ENCODE data around the gene C5orf47. TPM values are rescaled to one million over a fixed set of nuclear protein-coding genes. Genes with fewer than 3 reads are reported as not detected.
A peak's percentile ranks its signal among the peaks of the same experiment; 100 is the strongest.

The C5orf47 gene
- total and polyA plus RNA-seq, 10 donors, result 0.13 to 0.43 (median 0.22) TPM; not detected in 5

- no peak for DNase-seq
- intact Hi-C loops (cut with DNase I; ENCODE audit: low total_unique reads), result loop anchor here (10.0 kb wide), 1 partner anchor 669 kb away; no protein-coding TSS in a partner anchor
- TF ChIP-seq POLR2AphosphoS5 (IDR thresholded peaks at IDR 0.05), result peak in 1 of 3 donors; percentile 4
- no peak for TF ChIP-seq POLR2A (IDR thresholded peaks at IDR 0.05)
- no peak for TF ChIP-seq CTCF (IDR thresholded peaks at IDR 0.05 in 8 of 11, conservative IDR thresholded peaks at IDR 0.05 in 3 of 11)
- WGBS, 5 donors, result 66 to 82% (median 73%) methylated on average over 18 to 19 of the region's 19 CpGs
- Histone ChIP-seq H3K27ac (no peak overlapping the region), H3K9me3 (no peaks in the 10 kb centered on the region), H3K27me3 (replicated peaks in 1 of 7) (no peaks in the 10 kb centered on the region), H3K4me1 (no peaks in the 10 kb centered on the region), H3K4me3 (no peak overlapping the region), H3K36me3 (peaks cover 0 to 27% (median 0%) of the 10 kb centered on the region in 6 donors)
Measured at GRCh38 chr5:173963867-173964441, 25.0 kb upstream of the C5orf47 start.

GRCh38 chr5:173964506-173964905 is 24.5 kb upstream of the C5orf47 start:
- intact Hi-C loops (cut with DNase I; ENCODE audit: low total_unique reads), result loop anchor here (10.0 kb wide), 1 partner anchor 670 kb away; no protein-coding TSS in a partner anchor
- no peak for DNase-seq
- H3K9me3 ChIP-seq, result no peaks in the 10 kb centered on the region
- H3K27me3 ChIP-seq (replicated peaks in 1 of 7), result no peaks in the 10 kb centered on the region
- H3K4me3 ChIP-seq, result no peak overlapping the region
- H3K4me1 ChIP-seq, result no peaks in the 10 kb centered on the region
- no peak overlapping the region for H3K27ac ChIP-seq
- H3K36me3 ChIP-seq, result peaks cover 0 to 23% (median 0%) of the 10 kb centered on the region in 6 donors
- WGBS, 5 donors, result 87 to 100% (median 100%) methylated on average over 1 of the region's 1 CpG
- TF ChIP-seq POLR2A (IDR thresholded peaks at IDR 0.05) (no peak), POLR2AphosphoS5 (IDR thresholded peaks at IDR 0.05) (no peak)

DNA sequence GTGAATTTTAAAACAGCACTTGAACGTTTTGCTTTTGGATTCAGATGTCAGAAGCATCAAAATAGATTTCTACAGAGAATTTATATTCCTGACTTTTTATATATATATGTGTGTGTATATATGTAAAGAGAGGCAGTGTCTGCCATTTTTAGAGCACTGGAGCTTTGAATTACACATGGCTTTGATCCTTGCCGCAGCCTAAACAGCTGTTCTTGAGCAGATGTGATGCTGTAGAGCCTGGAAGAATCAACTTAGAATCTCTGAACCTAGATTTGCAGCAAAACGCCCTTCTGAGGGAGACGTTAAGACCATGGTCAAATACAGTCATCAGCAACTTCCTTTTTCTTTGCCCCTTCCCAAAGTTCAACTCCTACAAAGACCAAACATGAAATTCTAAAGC is 21.7 kb upstream of the C5orf47 start:
- no peaks in the 10 kb centered on the region for H3K27me3 ChIP-seq (replicated peaks in 1 of 7)
- H3K27ac ChIP-seq, result no peak overlapping the region
- intact Hi-C loops (cut with DNase I; ENCODE audit: low total_unique reads), result loop anchor here (10.0 kb wide), 1 partner anchor 672 kb away; no protein-coding TSS in a partner anchor
- no peak for DNase-seq
- no peak overlapping the region for H3K4me3 ChIP-seq
- 43 to 57% (median 52%) methylated on average over 4 of the region's 4 CpGs for WGBS, 5 donors
- no peaks in the 10 kb centered on the region for H3K4me1 ChIP-seq
- TF ChIP-seq POLR2A (IDR thresholded peaks at IDR 0.05) (no peak), POLR2AphosphoS5 (IDR thresholded peaks at IDR 0.05) (no peak), CTCF (IDR thresholded peaks at IDR 0.05 in 8 of 11, conservative IDR thresholded peaks at IDR 0.05 in 3 of 11) (no peak)
- H3K36me3 ChIP-seq, result peaks cover 0 to 5% (median 0%) of the 10 kb centered on the region in 6 donors
- no peaks in the 10 kb centered on the region for H3K9me3 ChIP-seq

GRCh38 chr5:173968154-173968797 is 20.7 kb upstream of the C5orf47 start:
- no peaks in the 10 kb centered on the region for H3K9me3 ChIP-seq

More at GRCh38 chr5:173968154-173968797, 20.7 kb upstream of the C5orf47 start:
- TF ChIP-seq POLR2A (IDR thresholded peaks at IDR 0.05) (no peak), POLR2AphosphoS5 (IDR thresholded peaks at IDR 0.05) (no peak), CTCF (IDR thresholded peaks at IDR 0.05 in 8 of 11, conservative IDR thresholded peaks at IDR 0.05 in 3 of 11) (no peak)
- H3K27ac ChIP-seq, result no peak overlapping the region
- no peak for DNase-seq
- no peak overlapping the region for H3K4me3 ChIP-seq
- WGBS, 5 donors, result 70 to 79% (median 76%) methylated on average over 9 of the region's 9 CpGs
- H3K36me3 ChIP-seq, result no peaks in the 10 kb centered on the region
- H3K4me1 ChIP-seq, result peaks cover 3 to 9% (median 7%) of the 10 kb centered on the region in 6 donors
- peaks cover 0 to under 1% (median 0%) of the 10 kb centered on the region in 7 donors for H3K27me3 ChIP-seq (replicated peaks in 1 of 7)
- intact Hi-C loops (cut with DNase I; ENCODE audit: low total_unique reads), result loop anchor here (10.0 kb wide), 1 partner anchor 673 kb away; no protein-coding TSS in a partner anchor

Data from spleen (tissue), 11 donors.